ENCODE measurements around the gene GPI. TPM values are rescaled to one million over a fixed set of nuclear protein-coding genes. Genes with fewer than 3 reads are reported as not detected.

Gene GPI
- total RNA-seq, 4 donors from 2014 or later = 156 to 258 (median 211) TPM

GRCh38 chr19:34375598-34375997 lies 10.6 kb downstream of the GPI start:
- no peak for TF ChIP-seq CTCF (IDR thresholded peaks at IDR 0.05)
- peak; percentile 62 for ATAC-seq (ENCODE audit: low FRiP score)

GRCh38 chr19:34380639-34381241 lies 15.7 kb downstream of the GPI start:
- no peak for DNase-seq (ENCODE audit: low spot score)
- no peak for ATAC-seq (ENCODE audit: low FRiP score)
- no peak for TF ChIP-seq CTCF (IDR thresholded peaks at IDR 0.05)

More at GRCh38 chr19:34375598-34375997, 10.6 kb downstream of the GPI start:
- no peak for DNase-seq (ENCODE audit: low spot score)

- no peak for DNase-seq (ENCODE audit: low spot score)
- TF ChIP-seq CTCF (IDR thresholded peaks at IDR 0.05) = no peak
- no peak for ATAC-seq (ENCODE audit: low FRiP score)
Observed at GRCh38 chr19:34381399-34382251, 16.6 kb downstream of the GPI start.

- ATAC-seq (ENCODE audit: low FRiP score) = no peak
Observed at GRCh38 chr19:34382471-34382870, 17.5 kb downstream of the GPI start.

GRCh38 chr19:34383599-34383998 lies 18.6 kb downstream of the GPI start:
- DNase-seq (ENCODE audit: low spot score) (no peak), ATAC-seq (ENCODE audit: low FRiP score) (no peak)
- TF ChIP-seq CTCF (IDR thresholded peaks at IDR 0.05) = no peak

More at GRCh38 chr19:34382471-34382870, 17.5 kb downstream of the GPI start:
- no peak for DNase-seq (ENCODE audit: low spot score)
- TF ChIP-seq CTCF (IDR thresholded peaks at IDR 0.05) = no peak

GRCh38 chr19:34386645-34387445 lies 21.8 kb downstream of the GPI start:
- TF ChIP-seq CTCF (IDR thresholded peaks at IDR 0.05) = no peak
- ATAC-seq (ENCODE audit: low FRiP score) (no peak), DNase-seq (ENCODE audit: low spot score) (no peak)
